Activated T-helper 1 cell treated with anti-CD3 and anti-CD28 coated beads, Interleukin-2, amount 50 U/mL, for 16 hours (primary cell): Measurements from ENCODE around the gene TSSC4.

Experiments
- DNase-seq, 2 donors: peaks; one replicate each; pipeline ENCODE4 v3.0.0-alpha.2; 2020; ENCODE audit warnings: low read depth in 1 of 2, low spot score in 1 of 2

TSSC4 gene

DNA sequence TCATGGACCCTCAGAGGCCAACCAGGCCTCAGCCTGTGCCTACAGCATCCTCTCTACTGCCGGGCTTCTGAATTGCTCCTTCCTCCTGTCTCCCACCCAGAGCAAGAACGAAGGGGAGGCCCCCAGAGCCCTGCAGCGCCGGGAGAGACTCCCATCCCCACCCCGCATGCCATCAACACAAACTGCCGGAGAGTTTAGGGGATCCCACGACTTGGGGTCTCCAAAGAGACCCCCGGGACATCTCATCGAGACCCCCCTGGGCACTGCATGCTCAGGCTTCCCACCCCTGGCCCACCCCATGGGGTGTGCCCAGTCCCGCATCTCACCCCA is 31.7 kb upstream of the TSSC4 start:
- no peak for DNase-seq

DNA sequence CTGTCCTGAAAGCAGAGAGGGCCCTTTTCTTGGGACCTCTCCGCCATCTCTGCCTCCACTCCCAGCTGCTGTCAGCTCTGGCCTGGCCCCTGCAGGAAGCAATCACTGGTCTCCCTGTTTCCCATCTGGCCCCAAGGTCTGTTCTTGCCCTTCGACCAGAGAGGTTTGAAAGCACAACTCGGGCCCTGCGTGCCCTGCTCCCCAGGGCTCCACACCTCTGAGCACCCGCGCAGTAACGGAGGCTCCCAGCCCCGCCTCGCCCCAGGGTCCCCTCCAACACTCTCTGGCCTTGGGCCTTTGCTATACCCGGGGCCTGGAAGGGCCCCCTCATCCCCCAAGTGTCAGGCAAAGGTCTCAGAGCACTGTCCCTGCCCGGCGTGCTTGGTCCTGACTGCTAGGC is 31.2 kb upstream of the TSSC4 start:
- no peak for DNase-seq

DNA sequence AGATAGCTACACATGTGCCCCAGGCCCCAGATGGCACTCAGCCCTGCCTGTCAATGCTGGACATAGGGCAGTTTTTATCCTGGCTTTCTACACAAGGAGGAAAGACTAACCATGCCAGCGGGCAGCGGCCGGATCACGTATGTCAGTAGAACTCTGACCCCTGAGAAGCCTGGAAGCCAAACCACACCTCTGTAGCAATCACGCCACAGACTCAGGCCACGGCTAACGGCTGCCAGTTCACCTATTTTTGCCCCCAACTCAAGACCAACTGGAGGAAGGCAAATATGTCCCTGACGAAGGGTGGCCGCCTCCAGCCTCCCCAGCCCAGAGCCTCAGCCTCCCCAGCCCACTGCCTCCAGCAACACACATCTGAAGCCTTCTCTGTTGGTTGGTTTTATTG is 30.7 kb upstream of the TSSC4 start:
- DNase-seq: no peak

DNA sequence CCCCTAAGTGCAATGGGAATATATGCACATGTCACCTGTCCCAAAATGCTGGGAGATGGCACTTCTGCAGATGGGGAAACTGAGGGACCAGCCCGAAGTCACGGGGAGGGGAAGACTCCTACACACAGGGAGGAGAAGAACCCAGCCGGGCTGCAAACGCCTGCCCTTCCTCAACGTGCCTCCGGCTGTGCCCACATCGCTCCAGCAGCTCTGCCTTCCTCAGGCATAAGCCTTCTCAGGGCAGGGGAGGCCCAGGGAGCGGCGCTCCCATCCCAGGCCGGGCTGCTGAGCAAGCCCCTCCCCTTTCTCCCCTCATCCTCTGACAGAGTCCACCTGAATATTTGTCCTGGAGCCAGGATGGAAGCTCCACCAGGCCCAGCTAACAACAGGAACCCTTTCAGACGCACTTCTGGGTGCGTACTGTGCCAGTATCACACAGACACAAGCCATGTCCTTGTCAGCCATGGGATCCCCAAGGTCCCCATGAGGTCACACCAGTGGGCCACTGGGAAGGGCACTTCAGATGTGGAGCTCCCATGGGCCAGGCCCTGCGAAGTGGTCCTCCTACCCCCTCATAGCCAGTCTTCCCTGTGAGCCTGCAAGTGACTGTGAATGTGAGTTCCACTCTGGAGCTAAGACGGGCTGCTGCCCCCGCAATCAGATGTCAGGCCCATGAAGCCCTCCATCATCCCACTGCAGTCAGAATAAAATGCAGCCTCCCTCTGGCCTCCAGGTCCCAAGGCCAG is 25.9 kb upstream of the TSSC4 start:
- DNase-seq: no peak

DNA sequence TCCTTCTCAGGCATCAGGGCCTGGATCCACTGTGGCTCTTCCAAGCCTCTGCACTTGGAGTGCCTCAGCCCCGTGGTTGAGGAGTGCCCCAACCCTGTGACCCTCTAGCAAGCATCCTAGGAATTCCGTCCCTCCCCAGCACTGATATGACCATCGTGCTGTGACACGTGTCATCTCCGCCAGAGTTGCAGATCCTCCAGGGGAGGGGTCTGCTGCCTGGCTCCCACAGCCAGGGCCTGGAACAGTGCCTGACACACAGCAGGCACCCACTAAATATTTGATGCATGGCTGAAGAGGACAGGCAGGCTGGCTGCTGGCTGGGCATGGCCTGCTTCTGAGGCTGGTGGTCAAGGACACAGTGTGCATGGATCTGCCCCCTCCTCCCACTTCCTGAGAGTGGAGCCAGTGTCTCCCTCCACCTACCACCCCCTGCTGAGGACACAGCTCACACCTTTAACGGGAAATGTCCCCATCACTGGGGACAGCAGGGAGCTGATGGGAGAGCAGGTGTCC is 25.2 kb upstream of the TSSC4 start:
- DNase-seq: no peak

DNA sequence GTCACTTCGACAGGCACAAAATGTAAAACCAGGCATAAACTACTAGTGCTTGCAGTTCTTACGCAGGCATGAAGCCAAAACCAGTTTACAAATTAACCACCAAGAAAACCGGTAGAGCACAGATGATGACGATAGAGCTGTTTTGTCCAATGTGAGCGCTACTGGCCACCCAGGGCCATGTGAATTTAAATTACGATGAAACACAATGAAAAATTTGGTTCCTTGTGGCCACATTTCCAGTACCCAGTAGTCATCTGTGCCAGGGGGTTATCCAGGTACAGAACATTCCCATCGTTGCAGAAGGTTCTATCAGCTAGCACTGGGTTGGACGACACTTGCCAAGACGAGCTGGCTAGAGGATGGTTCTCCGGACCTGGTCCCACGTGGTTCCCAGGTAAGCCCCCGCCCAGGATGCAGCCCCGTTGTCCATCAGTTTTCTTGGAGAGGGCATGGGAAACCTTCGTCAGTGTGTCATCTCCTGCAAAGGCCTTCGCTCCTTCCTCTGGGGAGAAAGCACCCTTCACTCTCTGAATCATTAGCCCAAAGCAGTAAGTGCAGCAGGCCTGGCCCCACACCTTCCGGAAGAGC is 24.5 kb upstream of the TSSC4 start:
- no peak for DNase-seq

DNA sequence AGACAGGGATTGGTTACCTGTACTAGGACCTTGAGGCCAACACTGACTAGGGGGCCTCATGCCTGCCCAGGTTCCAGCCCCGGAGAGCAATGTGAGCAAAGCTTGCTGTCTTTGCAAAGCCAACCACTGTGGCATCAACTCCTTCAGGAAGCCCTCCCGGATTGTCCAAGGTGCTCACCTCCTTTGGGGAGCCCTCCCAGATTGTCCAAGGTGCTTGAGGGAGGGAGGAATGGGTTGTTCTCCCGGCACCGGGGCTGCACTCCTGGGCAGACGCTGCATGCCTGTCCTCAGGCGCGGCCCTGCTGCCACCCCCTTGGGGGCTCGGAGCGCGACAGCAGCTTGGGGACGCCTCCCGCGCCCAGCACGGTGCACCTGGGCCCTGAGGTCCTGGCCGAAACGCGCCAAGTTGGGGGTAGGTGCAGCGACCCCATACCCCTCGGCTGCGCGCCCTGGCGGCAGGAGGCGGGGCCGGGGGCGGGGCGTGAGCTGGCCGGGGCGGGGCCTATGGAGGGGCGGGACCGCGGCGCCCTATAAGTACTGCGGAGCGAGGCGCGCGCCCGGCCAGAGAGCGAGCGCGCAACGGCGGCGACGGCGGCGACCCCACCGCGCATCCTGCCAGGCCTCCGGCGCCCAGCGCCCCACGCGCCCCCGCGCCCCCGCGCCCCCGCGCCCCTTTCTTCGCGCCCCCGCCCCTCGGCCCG is 23.6 kb upstream of the TSSC4 start, which contains the start of gene CD81:
TSS of gene CD81 (plus strand) at position 560 of the 701 bp plus-strand sequence. CDS start 240 bp downstream, outside the sequence.
- peak; percentile 51 to 61 for DNase-seq

DNA sequence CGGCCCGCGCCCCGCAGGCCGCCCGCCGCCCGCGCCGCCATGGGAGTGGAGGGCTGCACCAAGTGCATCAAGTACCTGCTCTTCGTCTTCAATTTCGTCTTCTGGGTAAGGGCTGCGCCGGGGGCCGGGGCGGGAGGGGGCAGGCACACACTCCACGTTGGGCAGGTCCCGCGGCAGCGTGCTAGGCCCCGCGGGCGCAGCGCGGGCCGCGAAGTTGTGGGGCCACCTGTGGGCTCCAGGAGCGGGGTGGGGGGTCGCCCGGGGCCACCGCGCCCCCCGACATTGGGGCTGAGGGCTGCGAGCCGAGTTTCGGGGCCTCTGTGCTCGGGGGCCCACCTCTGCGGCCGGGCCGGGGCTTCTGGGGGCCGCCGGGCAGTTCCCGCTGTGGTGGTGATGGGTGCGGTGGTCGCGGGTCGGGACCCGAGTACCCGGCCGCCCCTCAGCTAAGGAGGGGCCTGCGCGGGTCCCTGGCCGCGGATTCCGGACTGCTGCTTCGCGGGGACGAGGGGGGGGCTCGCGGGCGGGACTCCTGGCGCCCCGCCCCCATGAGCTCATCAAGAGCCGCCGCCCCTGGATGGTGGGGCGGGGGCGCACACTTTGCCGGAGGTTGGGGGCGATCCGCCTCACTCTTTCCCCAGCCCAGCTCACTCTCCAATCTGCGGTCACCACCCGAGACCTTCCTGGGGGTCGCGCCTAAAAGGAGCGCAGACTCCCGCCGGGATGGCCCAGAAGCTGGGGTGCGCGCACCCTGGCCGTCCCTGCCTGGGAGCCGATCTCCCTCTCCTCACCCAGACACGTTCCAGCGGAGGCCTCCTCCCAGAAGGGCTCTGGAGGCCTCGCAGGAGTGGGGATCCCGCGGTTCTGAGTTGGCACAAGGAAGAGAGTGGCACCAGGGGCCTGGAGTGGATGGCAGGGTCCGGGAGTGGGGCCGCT is 22.8 kb upstream of the TSSC4 start:
- peak in 1 of 2 donors; percentile 30 for DNase-seq

DNA sequence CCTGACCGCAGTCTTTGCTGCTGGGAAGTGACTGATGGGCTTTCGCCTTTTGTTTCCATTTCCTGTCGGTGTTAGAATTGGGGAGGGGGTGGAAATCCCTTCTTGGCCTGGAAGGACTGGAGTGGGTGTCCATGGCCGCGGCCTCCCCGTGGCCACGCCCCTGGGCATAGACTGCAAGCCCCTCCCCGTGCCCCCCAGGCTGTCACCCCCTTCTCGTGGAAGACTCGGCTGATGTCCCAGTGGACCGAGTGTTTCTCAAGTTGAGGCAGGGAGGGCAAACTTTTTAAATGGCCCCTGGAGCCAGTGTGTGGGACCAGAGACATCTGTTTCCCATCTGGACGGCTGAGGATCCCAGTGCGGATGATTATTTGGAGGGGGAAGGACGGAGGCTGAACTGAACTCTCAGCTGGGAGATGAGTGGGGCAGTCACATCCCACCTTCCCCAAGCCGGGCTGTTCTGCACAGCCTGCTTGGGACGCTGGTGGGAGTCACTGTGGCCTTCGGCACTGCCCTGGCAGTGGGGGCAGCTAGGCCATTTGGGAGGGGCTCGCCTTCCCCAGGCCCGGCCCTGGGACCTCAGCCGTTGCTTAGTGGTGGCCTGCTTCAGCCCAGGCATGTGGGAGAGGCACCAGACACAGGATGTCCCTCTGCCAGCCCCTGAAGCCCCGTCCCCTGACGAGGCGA is 21.9 kb upstream of the TSSC4 start:
- DNase-seq: no peak

DNA sequence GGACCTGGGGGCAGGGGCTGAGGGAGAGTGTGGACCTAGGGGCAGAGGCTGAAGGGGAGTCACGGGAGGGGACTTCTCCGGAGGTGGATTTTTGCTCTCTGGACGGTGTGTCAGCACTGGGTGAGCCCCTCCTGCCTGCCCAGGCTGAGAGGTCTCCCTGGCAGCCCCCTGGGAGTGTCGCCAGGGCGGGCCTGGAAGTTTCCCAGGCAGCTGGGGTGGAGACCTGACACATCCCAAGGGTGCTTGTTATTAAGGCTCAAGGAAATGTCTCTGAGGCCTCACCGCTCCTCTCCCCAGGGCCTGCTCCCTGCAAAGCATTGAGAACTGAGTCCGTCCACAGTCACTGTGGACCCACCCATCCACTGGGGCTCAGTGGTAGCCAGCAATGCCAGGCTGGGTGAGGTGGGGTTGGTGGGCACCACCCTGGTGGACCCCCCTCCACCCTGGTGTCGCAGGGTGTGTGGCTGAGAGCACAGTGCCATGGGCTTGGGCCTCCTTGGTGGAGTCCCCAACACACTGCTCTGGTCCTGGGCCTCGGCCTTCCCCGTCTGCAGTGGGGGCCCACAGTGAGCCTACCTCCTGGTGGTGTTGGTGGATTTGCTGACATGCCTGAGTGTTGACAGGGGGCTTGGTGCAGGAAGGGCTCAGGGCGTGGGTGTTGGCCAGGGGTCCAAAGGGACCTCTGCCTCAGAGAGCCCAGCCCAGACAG is 20.9 kb upstream of the TSSC4 start:
- no peak for DNase-seq

DNA sequence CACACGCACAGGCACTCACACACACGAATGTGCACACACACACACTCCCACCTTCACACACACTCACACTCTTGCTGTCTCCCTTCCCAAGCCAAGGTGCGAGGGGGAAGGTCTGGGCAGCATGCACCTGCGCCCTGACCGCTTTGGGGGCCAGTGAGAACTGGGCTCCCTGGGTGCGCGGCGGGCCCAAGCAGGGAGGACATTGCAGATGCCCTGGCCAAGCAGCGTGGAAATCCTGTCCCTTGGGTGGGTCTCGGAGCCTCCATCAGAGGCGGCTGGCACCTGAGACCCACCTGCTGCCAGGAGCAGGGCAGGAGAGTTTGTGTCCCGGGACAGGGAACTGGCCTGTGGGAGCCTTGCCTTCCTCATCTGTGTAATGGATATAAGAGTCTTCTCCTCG is 20.2 kb upstream of the TSSC4 start:
- no peak for DNase-seq

DNA sequence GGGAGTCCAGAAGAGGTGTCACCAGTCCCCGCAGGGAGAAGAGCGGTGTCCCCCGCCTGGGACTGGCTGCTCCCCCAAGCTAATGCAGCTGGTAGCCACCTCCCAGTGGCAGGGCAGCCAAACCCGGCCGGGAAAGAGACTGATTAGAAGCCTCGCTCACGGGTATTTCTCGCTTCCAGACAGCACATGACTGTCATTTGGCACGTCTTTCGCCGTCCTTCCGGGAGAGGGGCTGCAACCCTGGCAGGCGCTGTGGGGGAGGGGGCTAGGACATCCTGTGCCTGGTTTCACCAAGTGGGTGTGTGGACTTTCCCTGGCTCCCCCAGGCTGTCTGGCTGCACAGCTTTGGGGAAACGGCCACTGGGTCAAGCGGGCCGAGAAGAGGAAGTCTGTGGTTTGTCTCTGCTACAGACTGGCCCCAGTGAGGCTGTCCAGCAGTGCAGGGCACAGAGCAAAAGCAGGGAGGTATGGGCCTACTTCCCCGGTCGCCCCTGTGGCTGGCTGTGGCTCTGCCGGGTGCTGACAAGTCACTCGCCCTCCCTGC is 19.7 kb upstream of the TSSC4 start:
- no peak for DNase-seq

DNA sequence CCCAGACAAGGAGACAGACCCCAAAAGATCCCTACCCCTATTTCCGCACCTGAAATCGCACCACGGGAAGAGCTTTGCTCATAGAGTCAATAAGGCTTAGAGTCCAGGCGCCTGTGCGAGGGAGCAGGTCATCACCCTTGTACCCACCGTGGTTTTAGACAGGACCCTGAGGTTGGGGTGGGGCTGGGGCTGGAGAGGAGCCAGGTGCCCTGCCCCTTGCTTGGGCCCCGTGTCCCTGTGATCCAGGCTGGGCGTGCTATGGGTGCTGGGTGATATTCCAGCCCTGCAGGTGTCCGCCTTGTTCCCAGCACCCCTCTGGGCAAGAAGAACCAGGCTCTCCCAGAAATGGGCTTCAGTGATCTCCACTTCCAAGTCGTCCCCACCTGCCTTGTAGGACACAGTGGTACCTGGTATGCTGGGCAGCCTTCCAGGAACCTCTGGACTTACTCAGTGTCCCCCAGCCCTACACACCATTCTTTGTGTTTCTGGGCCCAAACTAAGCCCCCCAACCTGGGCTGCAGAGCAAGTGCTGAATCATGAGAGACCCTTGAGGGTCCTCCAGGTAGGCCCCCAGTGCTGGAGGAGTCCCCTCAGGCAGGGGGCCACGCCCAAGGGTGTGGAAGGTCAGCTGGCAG is 18.9 kb upstream of the TSSC4 start:
- no peak for DNase-seq

DNA sequence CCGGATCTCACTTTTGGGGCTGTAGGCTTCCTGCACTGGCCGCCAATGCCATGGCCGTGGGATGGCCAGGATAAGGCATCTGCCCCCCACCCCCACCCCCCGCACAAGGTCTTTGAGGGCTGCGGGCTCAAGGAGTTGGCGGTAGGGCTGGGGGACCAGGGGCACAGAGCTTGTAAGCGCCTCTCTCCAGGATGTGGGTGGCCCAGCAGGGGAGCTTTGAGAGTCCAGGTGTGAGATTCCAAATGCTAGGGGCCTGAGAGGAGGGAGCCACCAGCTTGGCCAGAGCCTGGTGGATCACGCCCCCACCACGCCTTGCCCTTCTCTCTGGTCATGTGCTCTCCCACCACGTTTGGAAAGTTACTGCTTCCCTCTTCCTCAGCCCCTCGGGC is 18.4 kb upstream of the TSSC4 start:
- DNase-seq: no peak

DNA sequence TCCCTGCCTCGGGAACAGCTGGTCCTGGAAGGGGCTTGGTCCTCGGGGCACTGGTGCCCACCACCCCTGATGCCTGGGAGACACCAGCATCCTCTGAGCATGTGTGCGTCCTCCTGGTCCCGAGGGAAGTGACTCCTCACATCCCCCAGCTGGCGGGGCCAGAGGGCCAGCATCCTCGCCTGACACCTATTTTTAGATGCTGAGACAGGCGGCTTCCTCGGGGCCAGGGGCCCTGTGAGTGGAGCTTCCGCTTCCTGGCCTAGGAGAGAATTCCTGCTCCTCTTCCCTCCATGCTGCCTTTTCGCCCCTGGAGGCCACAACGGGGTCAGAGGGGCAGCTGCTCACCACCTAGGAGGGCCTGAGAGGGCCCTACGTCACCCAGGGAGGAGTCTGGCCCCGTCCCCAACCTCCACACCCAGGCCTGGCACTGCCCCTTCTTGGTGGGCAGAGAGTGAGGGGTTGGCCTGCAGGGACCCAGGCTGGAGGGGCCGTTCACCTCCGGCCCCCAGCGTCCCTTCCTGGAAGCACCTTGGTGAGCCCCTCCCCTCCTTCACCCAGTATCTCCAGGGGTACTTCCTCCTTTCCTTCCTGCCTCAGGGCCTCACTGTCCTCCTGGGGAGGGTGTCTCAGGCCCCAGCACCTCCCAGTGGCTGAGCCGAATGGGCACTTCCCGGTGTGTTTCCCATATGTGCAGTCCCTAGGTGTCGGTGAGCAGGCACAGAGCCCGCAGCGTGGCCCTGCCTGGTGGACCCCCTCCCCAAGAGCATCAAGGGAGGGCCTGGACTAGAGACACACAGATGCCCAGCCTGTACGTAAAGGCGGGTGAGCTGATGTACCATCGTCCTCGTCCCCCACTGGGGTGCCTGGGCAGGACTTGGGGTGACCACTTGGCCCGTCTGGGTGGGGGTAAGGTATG is 17.4 kb upstream of the TSSC4 start:
- DNase-seq: no peak

DNA sequence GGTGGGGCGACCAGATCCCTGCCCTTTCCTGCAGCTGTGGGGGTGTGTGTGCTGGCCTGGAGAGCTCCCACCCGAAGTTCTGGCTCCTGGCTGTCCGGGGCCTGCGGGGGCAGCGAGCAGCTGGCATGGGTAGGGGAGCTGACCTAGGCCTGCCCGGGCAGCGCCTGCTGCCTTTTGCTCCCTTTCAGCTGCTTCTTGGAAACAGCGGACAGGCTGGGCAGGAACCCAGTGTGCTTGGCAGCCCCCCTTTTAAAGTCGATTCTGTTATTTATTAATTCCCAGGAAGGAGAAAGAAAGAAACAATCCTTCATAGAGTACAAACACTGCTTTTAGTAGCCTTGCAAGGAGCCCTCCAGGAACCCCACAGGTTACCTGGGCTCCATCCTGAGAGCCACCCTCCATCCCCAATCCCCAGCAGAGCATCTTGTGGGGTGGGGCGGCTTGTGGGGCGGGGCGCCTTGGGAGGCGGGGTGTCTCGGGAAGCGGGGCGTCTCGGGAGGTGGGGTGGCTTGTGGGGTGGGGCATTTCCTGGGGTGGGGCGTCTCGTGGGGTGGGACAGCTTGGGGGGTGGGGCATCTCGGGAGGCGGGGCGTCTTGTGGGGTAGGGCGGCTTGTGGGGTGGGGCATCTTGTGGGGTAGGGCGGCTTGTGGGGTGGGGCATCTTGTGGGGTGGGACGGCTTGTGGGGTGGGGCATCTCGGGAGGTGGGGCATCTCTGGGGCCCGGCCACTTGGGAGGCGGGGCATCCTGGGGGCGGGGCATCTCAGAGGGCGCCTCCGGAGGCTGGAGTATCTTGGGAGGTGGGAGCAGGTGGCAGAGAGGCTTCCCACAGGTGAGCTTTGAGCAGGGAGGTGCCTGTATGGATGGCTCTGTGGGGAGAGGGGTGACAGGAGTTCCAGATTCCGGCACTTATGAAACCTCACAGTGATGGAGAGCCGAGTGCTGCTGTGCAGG is 16.4 kb upstream of the TSSC4 start:
- no peak for DNase-seq
